ENCODE results near the gene RPL35A.
"Not testable (repeated sequence)": the region's sequence is repeated elsewhere in the genome, so short reads cannot be mapped to it uniquely, and the experiment has no call there.

The RPL35A gene

DNA sequence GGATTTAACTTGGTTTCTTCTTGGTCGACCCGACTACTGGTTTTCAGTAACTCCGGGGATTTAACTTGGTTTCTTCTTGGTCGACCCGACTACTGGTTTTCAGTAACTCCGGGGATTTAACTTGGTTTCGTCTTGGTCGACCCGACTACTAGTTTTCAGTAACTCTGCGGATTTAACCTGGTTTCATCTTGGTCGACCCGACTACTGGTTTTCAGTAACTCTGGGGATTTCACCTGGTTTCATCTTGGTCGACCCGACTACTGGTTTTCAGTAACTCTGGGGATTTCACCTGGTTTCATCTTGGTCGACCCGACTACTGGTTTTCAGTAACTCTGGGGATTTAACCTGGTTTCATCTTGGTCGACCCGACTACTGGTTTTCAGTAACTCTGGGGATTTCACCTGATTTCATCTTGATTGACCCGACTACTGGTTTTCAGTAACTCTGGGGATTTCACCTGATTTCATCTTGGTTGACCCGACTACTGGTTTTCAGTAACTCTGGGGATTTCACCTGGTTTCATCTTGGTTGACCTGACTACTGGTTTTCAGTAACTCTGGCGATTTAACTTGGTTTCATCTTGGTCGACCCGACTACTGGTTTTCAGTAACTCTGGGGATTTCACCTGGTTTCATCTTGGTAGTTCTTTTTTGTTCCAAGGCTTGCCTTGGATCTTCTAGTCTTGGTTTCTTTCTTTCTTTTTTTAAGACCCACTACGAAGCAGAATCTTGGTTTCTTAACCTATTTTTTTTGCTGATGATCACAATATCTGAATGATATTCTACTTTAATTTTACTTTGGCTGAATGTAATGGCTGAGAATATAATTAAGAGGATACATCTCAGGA lies 28.3 kb upstream of the RPL35A start:
- not testable (repeated sequence) for H3K9me3 ChIP-seq (ENCODE audit: control insufficient read depth, low read length); H3K36me3 ChIP-seq (ENCODE audit: control insufficient read depth, insufficient read depth, low read length); H3K27ac ChIP-seq (ENCODE audit: low read depth, low read length, severe bottlenecking); H3K4me3 ChIP-seq (ENCODE audit: extremely low read depth, insufficient read depth, low read length, poor library complexity, severe bottlenecking); H3K4me1 ChIP-seq (ENCODE audit: control insufficient read depth, insufficient read depth, low read length, poor library complexity, severe bottlenecking)
- WGBS, 2 experiments (ENCODE audit: insufficient coverage in 2 of 2): 93 to 98% methylated on average over 18 to 19 of the region's 24 CpGs

DNA sequence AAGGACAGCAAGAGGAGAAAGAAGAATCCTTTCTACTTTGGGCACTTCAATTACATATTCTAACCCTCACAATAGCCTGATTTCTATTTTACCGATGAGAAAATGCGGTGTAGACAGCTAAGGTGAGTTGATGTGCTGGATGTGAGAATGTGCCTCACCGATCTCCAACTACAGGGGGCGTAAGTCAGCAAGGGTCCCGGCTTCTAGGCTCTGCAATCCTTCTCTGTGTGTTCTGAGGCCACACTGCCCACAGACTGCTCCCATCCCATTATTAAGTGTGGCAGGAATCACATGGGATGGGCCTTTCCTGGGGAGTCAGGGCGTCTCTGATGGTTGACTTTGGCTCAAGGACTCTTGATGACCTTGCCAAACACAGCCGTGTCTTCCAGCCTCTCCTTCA lies 23.6 kb upstream of the RPL35A start:
- WGBS, 2 experiments (ENCODE audit: insufficient coverage in 2 of 2): 80 to 85% methylated on average over 5 of the region's 7 CpGs
- Histone ChIP-seq H3K27ac (ENCODE audit: low read depth, low read length, severe bottlenecking) (no peak overlapping the region), H3K4me1 (ENCODE audit: control insufficient read depth, insufficient read depth, low read length, poor library complexity, severe bottlenecking) (no peaks in the 10 kb centered on the region), H3K36me3 (ENCODE audit: control insufficient read depth, insufficient read depth, low read length) (no peaks in the 10 kb centered on the region), H3K9me3 (ENCODE audit: control insufficient read depth, low read length) (no peaks in the 10 kb centered on the region), H3K4me3 (ENCODE audit: extremely low read depth, insufficient read depth, low read length, poor library complexity, severe bottlenecking) (no peak overlapping the region)

DNA sequence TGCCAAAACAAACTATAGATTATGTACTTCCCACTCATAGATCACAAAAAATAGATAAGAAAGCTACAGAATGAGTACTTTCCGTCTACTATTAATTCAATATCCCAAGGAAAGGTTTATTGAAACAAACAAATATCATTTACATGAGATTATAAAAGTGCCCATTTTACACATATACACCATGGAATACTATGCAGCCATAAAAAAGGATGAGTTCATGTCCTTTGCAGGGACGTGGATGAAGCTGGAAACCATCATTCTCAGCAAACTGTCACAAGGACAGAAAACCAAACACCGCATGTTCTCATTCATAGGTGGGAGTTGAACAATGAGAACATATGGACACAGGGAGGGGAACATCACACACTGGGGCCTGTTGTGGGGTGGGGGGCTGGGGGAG lies 22.4 kb upstream of the RPL35A start:
- H3K4me3 ChIP-seq (ENCODE audit: extremely low read depth, insufficient read depth, low read length, poor library complexity, severe bottlenecking); H3K27ac ChIP-seq (ENCODE audit: low read depth, low read length, severe bottlenecking); H3K9me3 ChIP-seq (ENCODE audit: control insufficient read depth, low read length); H3K4me1 ChIP-seq (ENCODE audit: control insufficient read depth, insufficient read depth, low read length, poor library complexity, severe bottlenecking); H3K36me3 ChIP-seq (ENCODE audit: control insufficient read depth, insufficient read depth, low read length): not testable (repeated sequence)
- WGBS, 2 experiments (ENCODE audit: insufficient coverage in 2 of 2): no CpG with 5 or more reads among the region's 3 CpGs

DNA sequence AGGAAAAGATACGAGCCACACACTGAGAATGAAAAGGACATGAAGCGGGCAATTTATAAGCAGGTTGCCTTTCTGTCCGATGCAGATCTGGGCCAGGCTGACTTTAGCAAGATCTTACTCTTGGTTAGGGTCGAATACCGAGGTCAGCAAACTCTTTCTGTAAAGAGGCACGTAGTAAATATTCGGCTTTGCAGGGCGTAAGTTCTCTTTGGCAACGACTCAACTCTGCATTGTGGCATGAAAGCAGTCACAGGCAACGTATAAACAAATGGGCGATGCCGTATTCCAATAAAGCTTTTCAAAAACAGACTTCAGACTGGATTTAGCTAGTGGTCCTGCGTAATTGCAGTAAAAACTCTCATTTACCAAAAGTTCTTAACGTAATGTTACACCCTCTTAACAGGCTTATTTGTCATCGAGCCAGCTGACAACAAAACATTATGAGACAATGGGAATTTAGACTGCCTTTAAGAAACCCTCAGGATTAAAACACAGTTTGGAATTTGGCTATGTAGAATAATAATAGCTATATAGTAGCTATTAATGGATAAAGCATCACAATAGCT lies 13.1 kb upstream of the RPL35A start:
- H3K4me1 ChIP-seq (ENCODE audit: control insufficient read depth, insufficient read depth, low read length, poor library complexity, severe bottlenecking): no peaks in the 10 kb centered on the region
- no peaks in the 10 kb centered on the region for H3K9me3 ChIP-seq (ENCODE audit: control insufficient read depth, low read length)
- no peak overlapping the region for H3K27ac ChIP-seq (ENCODE audit: low read depth, low read length, severe bottlenecking)
- 94% methylated on average over 14 to 15 of the region's 15 CpGs for WGBS, 2 experiments (ENCODE audit: insufficient coverage in 2 of 2)
- no peak overlapping the region for H3K4me3 ChIP-seq (ENCODE audit: extremely low read depth, insufficient read depth, low read length, poor library complexity, severe bottlenecking)
- peaks cover 3% of the 10 kb centered on the region for H3K36me3 ChIP-seq (ENCODE audit: control insufficient read depth, insufficient read depth, low read length)

DNA sequence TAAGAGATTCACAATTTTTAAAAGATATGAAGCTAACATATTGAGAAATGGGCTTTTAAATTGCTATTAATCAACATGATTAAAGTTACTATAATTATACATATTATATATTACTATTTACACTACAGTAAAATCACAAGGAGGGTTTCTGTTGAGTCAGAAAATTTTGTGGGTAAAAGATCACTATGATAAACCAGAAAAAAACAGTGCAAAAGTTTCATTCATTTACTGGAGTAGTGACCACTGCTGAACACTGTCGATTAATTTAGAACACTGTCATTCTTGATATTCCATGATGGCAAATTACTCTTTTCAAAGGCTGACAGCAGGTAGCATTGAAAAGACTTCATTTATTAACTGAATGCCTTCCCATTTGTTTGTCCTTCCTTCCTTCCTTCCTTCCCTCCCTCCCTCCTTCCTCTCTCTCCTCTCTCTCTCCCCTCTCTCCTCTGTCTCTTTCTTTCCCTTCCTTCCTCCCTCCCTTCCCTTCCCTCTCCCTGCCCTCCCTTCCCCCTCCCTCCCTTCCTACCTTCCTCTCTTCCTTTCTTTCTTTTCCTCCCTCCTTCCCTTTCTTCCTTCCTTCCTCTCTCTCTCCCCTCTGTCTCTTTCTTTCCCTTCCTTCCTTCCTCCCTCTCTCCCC lies 9.1 kb upstream of the RPL35A start:
- Histone ChIP-seq H3K27ac (ENCODE audit: low read depth, low read length, severe bottlenecking) (no peak overlapping the region), H3K36me3 (ENCODE audit: control insufficient read depth, insufficient read depth, low read length) (peaks cover 3% of the 10 kb centered on the region), H3K4me3 (ENCODE audit: extremely low read depth, insufficient read depth, low read length, poor library complexity, severe bottlenecking) (no peak overlapping the region), H3K4me1 (ENCODE audit: control insufficient read depth, insufficient read depth, low read length, poor library complexity, severe bottlenecking) (no peaks in the 10 kb centered on the region), H3K9me3 (ENCODE audit: control insufficient read depth, low read length) (no peaks in the 10 kb centered on the region)
- WGBS, 2 experiments (ENCODE audit: insufficient coverage in 2 of 2): 83 to 100% methylated on average over 1 of the region's 1 CpG

DNA sequence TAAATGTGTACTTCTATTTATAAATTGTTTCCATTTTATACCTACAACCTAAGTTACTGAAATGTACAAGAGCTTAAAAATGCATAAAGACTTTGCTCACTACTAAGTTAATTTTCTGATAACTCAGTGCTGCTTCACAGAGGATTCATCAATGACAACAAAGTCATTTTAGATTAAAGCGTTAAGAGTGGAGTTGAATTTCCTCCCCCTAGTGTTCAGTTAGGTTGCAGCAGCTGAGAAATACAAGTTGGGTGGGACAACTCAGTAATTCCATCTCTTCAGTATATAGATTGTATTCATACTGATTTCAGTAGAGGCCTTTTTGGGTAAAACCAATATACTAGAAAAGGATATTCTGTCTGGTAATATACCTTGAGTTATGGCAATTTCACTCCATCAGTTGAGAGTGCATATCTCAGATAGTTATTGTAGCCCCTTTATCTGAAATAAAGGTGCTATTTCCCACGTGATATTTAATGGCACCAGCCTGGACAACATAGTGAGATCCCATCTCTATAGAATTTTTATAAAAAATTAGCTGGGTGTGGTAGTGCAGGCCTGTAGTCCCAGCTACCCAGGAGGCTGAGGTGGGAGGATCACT lies 6.9 kb upstream of the RPL35A start:
- no peaks in the 10 kb centered on the region for H3K36me3 ChIP-seq (ENCODE audit: control insufficient read depth, insufficient read depth, low read length)
- H3K27ac ChIP-seq (ENCODE audit: low read depth, low read length, severe bottlenecking): no peak overlapping the region
- H3K4me3 ChIP-seq (ENCODE audit: extremely low read depth, insufficient read depth, low read length, poor library complexity, severe bottlenecking): no peak overlapping the region
- WGBS, 2 experiments (ENCODE audit: insufficient coverage in 2 of 2): no CpG with 5 or more reads among the region's 2 CpGs
- no peaks in the 10 kb centered on the region for H3K9me3 ChIP-seq (ENCODE audit: control insufficient read depth, low read length)
- no peaks in the 10 kb centered on the region for H3K4me1 ChIP-seq (ENCODE audit: control insufficient read depth, insufficient read depth, low read length, poor library complexity, severe bottlenecking)

DNA sequence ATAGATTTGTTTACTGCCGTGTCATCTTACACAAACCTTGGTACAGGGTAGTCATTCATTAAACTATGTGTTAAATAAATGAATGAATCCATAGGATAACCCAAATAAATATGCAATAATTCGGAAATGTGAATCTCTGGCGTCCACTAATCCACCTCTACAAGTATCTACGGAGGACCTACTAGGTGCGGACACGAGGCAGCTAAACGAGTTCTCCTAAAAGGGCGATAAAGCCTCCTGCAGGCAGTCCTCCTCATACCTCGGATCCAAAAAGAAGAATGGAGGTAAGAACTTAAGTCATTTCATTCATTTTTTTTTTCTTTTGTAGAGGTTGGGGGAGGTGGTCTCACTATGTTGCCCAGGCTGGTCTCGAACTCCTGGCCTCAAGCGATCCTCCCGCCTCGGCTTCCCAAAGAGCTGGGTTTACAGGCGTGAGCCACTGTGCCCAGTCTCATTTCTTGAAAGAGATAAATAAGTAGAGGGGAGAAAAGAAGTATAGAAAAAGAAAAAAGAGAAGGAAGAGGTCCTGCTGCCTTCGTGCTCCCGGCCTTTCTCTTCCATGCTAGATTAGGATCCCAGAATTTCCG lies 706 bp upstream of the RPL35A start:
- peaks cover 37% of the 10 kb centered on the region for H3K36me3 ChIP-seq (ENCODE audit: control insufficient read depth, insufficient read depth, low read length)
- 26 to 44% methylated on average over 5 to 13 of the region's 17 CpGs for WGBS, 2 experiments (ENCODE audit: insufficient coverage in 2 of 2)
- no peaks in the 10 kb centered on the region for H3K9me3 ChIP-seq (ENCODE audit: control insufficient read depth, low read length)
- H3K4me3 ChIP-seq (ENCODE audit: extremely low read depth, insufficient read depth, low read length, poor library complexity, severe bottlenecking): peak overlapping the region; percentile 90
- H3K27ac ChIP-seq (ENCODE audit: low read depth, low read length, severe bottlenecking): peak overlapping the region; percentile 99
- H3K4me1 ChIP-seq (ENCODE audit: control insufficient read depth, insufficient read depth, low read length, poor library complexity, severe bottlenecking): peaks cover 4% of the 10 kb centered on the region

DNA sequence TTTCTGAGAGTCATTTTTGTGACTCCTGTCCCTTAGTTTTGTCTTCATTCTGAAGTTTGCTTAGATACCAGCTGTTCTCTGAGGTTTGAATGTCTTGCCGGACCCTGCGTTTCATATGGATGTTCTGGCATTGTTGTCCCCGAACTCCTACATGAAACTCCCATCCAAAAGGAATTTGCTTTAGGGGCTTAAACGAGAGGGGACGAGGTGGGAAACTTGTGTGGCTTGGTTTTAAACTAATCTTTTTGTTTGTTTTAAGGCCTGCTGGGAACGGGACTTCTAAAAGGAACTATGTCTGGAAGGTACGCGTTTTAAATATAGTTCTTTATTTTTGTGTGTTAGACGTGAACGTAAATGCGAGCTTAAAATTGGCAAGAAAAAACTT lies 679 bp downstream of the RPL35A start:
- H3K36me3 ChIP-seq (ENCODE audit: control insufficient read depth, insufficient read depth, low read length): peaks cover 51% of the 10 kb centered on the region
- H3K4me1 ChIP-seq (ENCODE audit: control insufficient read depth, insufficient read depth, low read length, poor library complexity, severe bottlenecking): peaks cover 4% of the 10 kb centered on the region
- 0 to 2% methylated on average over 10 to 11 of the region's 11 CpGs for WGBS, 2 experiments (ENCODE audit: insufficient coverage in 2 of 2)
- no peaks in the 10 kb centered on the region for H3K9me3 ChIP-seq (ENCODE audit: control insufficient read depth, low read length)
- peak overlapping the region; percentile 99 for H3K27ac ChIP-seq (ENCODE audit: low read depth, low read length, severe bottlenecking)
- peak overlapping the region; percentile 90 for H3K4me3 ChIP-seq (ENCODE audit: extremely low read depth, insufficient read depth, low read length, poor library complexity, severe bottlenecking)

DNA sequence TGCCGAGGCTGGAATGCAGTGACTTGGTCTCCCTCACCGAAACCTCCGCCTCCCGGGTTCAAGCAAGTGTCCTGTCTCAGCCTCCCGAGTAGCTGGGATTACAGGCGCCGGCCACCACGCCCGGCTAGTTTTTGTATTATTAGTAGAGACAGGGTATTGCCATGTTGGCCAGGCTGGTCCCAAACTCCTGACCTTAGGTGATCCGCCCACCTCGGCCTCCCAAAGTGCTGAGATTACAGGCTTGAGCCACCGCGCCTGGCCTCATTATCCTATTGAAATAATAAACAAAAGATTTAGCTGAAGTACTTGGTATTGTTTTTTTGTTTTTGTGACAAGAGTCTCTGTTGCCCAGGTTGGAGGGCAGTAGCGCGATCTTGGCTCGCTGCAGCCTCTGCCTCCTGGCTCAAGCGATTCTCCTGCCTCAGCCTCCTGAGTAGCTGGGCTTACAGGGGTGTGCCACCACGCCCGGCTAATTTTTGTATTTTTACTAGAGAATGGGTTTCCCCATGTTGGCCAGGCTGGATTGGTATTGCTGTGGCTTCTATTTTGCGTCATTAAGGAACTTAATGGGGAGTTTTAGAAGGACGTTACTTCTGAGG lies 1.5 kb downstream of the RPL35A start:
- WGBS, 2 experiments (ENCODE audit: insufficient coverage in 2 of 2): 85 to 88% methylated on average over 15 to 18 of the region's 21 CpGs
- H3K27ac ChIP-seq (ENCODE audit: low read depth, low read length, severe bottlenecking): no peak overlapping the region
- H3K4me1 ChIP-seq (ENCODE audit: control insufficient read depth, insufficient read depth, low read length, poor library complexity, severe bottlenecking): peaks cover 4% of the 10 kb centered on the region
- peaks cover 59% of the 10 kb centered on the region for H3K36me3 ChIP-seq (ENCODE audit: control insufficient read depth, insufficient read depth, low read length)
- H3K4me3 ChIP-seq (ENCODE audit: extremely low read depth, insufficient read depth, low read length, poor library complexity, severe bottlenecking): peak overlapping the region; percentile 90
- H3K9me3 ChIP-seq (ENCODE audit: control insufficient read depth, low read length): no peaks in the 10 kb centered on the region

DNA sequence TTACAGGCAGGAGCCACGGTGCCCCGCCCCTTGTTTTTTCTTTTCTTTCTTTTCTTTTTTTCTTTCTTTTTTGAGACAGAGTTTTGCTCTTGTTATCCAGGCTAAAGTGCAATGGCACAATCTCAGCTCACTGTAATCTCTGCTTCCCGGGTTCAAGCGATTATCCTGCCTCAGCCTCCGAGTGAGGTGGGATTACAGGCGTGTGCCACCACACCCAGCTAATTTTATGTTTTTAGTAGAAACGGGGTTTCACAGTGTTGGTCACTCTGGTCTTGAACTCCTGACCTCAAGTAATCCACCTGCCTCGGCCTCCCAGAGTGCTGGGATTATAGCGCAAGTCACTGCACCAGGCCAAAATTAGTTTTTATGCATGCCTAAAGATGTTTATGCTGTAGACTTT lies 2.5 kb downstream of the RPL35A start:
- H3K36me3 ChIP-seq (ENCODE audit: control insufficient read depth, insufficient read depth, low read length): peaks cover 63% of the 10 kb centered on the region
- H3K4me1 ChIP-seq (ENCODE audit: control insufficient read depth, insufficient read depth, low read length, poor library complexity, severe bottlenecking): peaks cover 4% of the 10 kb centered on the region
- 94 to 95% methylated on average over 7 to 9 of the region's 9 CpGs for WGBS, 2 experiments (ENCODE audit: insufficient coverage in 2 of 2)
- no peak overlapping the region for H3K27ac ChIP-seq (ENCODE audit: low read depth, low read length, severe bottlenecking)
- no peak overlapping the region for H3K4me3 ChIP-seq (ENCODE audit: extremely low read depth, insufficient read depth, low read length, poor library complexity, severe bottlenecking)
- no peaks in the 10 kb centered on the region for H3K9me3 ChIP-seq (ENCODE audit: control insufficient read depth, low read length)
